Measurements from ENCODE around the gene CILP. TPM values are rescaled to one million over a fixed set of nuclear protein-coding genes. Genes with fewer than 3 reads are reported as not detected.

The CILP gene
- total and polyA plus RNA-seq, 2 donors from 2014 or later, result 0.37 to 1.5 TPM

GRCh38 chr15:65246939-65247338, 35.7 kb upstream of the CILP start:
- H3K9me3 ChIP-seq (ENCODE audit: control insufficient read depth in 2 of 3, insufficient read depth in 1 of 3, low read length in 3 of 3), result no peaks in the 10 kb centered on the region
- no peak for TF ChIP-seq CTCF (IDR thresholded peaks at IDR 0.05; ENCODE audit: borderline replicate concordance, extremely low read depth, insufficient read depth)
- no peak overlapping the region for H3K4me3 ChIP-seq (ENCODE audit: low read length in 3 of 3)
- H3K27me3 ChIP-seq (ENCODE audit: control insufficient read depth, insufficient read depth, low read length), result no peaks in the 10 kb centered on the region
- peaks cover 0 to 2% (median 0%) of the 10 kb centered on the region in 3 donors for H3K4me1 ChIP-seq (ENCODE audit: control insufficient read depth in 2 of 3, insufficient read depth in 2 of 3, low read depth in 1 of 3, low read length in 3 of 3)
- no peaks in the 10 kb centered on the region for H3K36me3 ChIP-seq (ENCODE audit: control insufficient read depth in 2 of 3, insufficient read depth in 3 of 3, low read length in 3 of 3)
- FAIRE-seq, result no peak
- H3K27ac ChIP-seq (ENCODE audit: low read depth in 2 of 2, low read length in 2 of 2), result no peak overlapping the region
- no peak for DNase-seq
- intact Hi-C loops (cut with DNase I), result no loop called here
- no peak overlapping the region for H3K9ac ChIP-seq (ENCODE audit: low read length in 3 of 3)

- no peaks in the 10 kb centered on the region for H3K36me3 ChIP-seq (ENCODE audit: control insufficient read depth in 2 of 3, insufficient read depth in 3 of 3, low read length in 3 of 3)
These were observed 34.9 kb upstream of the CILP start for GRCh38 chr15:65246026-65246714.

GRCh38 chr15:65245096-65245856, 34.0 kb upstream of the CILP start:
- peak overlapping the region in 1 of 2 donors; percentile 8 for H3K27ac ChIP-seq (ENCODE audit: low read depth in 2 of 2, low read length in 2 of 2)
- DNase-seq, result peak; percentile 70 to 94 (median 77)
- H3K36me3 ChIP-seq (ENCODE audit: control insufficient read depth in 2 of 3, insufficient read depth in 3 of 3, low read length in 3 of 3), result no peaks in the 10 kb centered on the region
- no peak overlapping the region for H3K4me3 ChIP-seq (ENCODE audit: low read length in 3 of 3)
- TF ChIP-seq CTCF (IDR thresholded peaks at IDR 0.05; ENCODE audit: borderline replicate concordance, extremely low read depth, insufficient read depth), result no peak
- no peak for FAIRE-seq
- H3K9ac ChIP-seq (ENCODE audit: low read length in 3 of 3), result no peak overlapping the region
- intact Hi-C loops (cut with DNase I), result no loop called here
- H3K9me3 ChIP-seq (ENCODE audit: control insufficient read depth in 2 of 3, insufficient read depth in 1 of 3, low read length in 3 of 3), result no peaks in the 10 kb centered on the region
- H3K27me3 ChIP-seq (ENCODE audit: control insufficient read depth, insufficient read depth, low read length), result no peaks in the 10 kb centered on the region
- peaks cover 0 to 2% (median 0%) of the 10 kb centered on the region in 3 donors for H3K4me1 ChIP-seq (ENCODE audit: control insufficient read depth in 2 of 3, insufficient read depth in 2 of 3, low read depth in 1 of 3, low read length in 3 of 3)

More at GRCh38 chr15:65246026-65246714, 34.9 kb upstream of the CILP start:
- DNase-seq (peak in 1 of 5 donors; percentile 42), FAIRE-seq (no peak)
- H3K9ac ChIP-seq (ENCODE audit: low read length in 3 of 3), result no peak overlapping the region
- H3K27ac ChIP-seq (ENCODE audit: low read depth in 2 of 2, low read length in 2 of 2), result no peak overlapping the region
- no peak overlapping the region for H3K4me3 ChIP-seq (ENCODE audit: low read length in 3 of 3)
- H3K27me3 ChIP-seq (ENCODE audit: control insufficient read depth, insufficient read depth, low read length), result no peaks in the 10 kb centered on the region
- no peaks in the 10 kb centered on the region for H3K9me3 ChIP-seq (ENCODE audit: control insufficient read depth in 2 of 3, insufficient read depth in 1 of 3, low read length in 3 of 3)
- intact Hi-C loops (cut with DNase I), result no loop called here
- TF ChIP-seq CTCF (IDR thresholded peaks at IDR 0.05; ENCODE audit: borderline replicate concordance, extremely low read depth, insufficient read depth), result no peak
- H3K4me1 ChIP-seq (ENCODE audit: control insufficient read depth in 2 of 3, insufficient read depth in 2 of 3, low read depth in 1 of 3, low read length in 3 of 3), result peaks cover 0 to 2% (median 0%) of the 10 kb centered on the region in 3 donors

Measured in kidney (tissue), 14 donors.